Left ventricle myocardium superior (tissue), 1 donor: Measurements from ENCODE around the gene TDP1. TPM values are rescaled to one million over a fixed set of nuclear protein-coding genes. Genes with fewer than 3 reads are reported as not detected.
A peak's percentile ranks its signal among the peaks of the same experiment; 100 is the strongest.

Experiments used
- ATAC-seq: fragments of 200-7000 bp; cut with Tn5 transposase; one replicate; pipeline ENCODE4 v1.9.1; 2020; ENCODE audit warnings: mild to moderate bottlenecking, moderate library complexity
- DNase-seq: peaks from one replicate; pipeline ENCODE4 v3.0.0-alpha.2; 2020
- intact Hi-C: fragments of 100-400 bp; cut with micrococcal nuclease; formaldehyde crosslinking; loops from one replicate; pipeline ENCODE4 v1.11.0; 2022
- total RNA-seq: library from RNA; stranded (reverse); fragmentation: NEBNext Ultra II Directional; extraction: Animal tissue kit (Norgen Biotek cat#: 25700); gene quantifications from one replicate; pipeline ENCODE4 v1.2.1, GENCODE V29; 2021
- donor health status: DM: no; HTN: yes; CAD: no; lungs with severe emphysema.

Gene TDP1
- total RNA-seq, 1 donor from 2014 or later: 4.8 TPM

GRCh38 chr14:89933002-89933401, 22.7 kb upstream of the TDP1 start:
- ATAC-seq (no peak), DNase-seq (no peak)
- intact Hi-C loops: no loop called here

GRCh38 chr14:89936654-89937185, 19.0 kb upstream of the TDP1 start:
- ATAC-seq (no peak), DNase-seq (no peak)
- intact Hi-C loops: no loop called here

- intact Hi-C loops: no loop called here
- no peak for DNase-seq
Observed at GRCh38 chr14:89941830-89942377, 13.8 kb upstream of the TDP1 start.

DNA sequence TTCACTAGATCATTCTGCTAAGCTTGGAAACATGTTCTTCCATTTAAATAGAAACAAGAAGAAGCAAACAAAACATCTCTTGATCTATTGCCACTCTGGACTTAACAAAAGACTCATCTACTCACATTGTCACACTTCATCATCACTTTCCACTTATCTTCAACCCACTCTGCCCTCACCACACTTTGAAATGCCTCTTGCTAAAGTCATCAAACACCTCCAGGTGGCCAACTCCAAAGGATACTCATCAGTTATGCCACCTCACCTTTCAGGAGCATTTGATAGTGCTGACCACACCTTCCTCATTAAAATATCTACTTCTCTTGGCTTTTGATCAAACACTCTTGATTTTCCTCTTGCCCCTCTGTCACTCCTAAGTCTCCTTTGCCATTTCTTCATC, 8.4 kb upstream of the TDP1 start:
- no peak for ATAC-seq
- DNase-seq: no peak
- intact Hi-C loops: no loop called here

More at GRCh38 chr14:89941830-89942377, 13.8 kb upstream of the TDP1 start:
- no peak for ATAC-seq

DNA sequence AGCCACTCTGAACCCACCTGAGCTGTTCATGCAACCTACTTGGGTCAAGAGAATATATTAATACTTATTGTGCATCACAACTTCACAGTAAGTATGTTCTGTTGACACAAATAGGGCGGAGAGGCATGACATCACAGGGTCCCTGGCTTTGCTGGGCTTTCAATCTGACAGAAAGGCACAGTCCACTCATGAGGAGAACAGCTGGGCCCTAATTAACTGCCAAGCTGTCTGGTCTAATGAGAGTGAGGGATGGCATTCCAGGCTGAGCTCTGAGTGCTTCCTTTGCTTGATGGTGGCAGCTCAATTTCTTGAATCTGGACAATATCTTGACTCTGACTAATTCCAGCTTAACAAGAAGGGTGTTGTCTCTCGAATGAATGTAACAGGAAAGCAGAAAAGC, 3.2 kb upstream of the TDP1 start:
- intact Hi-C loops: no loop called here
- ATAC-seq: no peak
- DNase-seq: no peak

DNA sequence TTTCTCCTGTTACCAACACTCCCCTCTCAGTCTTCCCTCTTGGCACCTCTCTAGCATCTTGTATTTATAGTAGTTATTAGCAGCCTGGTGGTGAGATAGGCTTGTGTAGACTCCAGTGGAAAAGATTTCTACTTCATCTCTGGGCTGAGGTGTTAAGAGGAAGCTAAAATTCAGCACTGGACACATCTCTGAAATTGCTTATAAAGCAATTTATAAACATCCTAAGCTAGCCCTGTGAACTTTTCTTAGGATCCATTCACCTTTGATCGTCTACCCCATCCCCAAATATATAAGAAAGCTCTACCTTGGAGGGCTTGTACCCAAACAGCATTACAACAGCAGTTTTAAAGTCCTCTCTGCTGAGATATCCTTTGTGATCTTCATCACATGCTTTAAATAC, 2.1 kb upstream of the TDP1 start:
- ATAC-seq (no peak), DNase-seq (no peak)
- intact Hi-C loops: no loop called here

DNA sequence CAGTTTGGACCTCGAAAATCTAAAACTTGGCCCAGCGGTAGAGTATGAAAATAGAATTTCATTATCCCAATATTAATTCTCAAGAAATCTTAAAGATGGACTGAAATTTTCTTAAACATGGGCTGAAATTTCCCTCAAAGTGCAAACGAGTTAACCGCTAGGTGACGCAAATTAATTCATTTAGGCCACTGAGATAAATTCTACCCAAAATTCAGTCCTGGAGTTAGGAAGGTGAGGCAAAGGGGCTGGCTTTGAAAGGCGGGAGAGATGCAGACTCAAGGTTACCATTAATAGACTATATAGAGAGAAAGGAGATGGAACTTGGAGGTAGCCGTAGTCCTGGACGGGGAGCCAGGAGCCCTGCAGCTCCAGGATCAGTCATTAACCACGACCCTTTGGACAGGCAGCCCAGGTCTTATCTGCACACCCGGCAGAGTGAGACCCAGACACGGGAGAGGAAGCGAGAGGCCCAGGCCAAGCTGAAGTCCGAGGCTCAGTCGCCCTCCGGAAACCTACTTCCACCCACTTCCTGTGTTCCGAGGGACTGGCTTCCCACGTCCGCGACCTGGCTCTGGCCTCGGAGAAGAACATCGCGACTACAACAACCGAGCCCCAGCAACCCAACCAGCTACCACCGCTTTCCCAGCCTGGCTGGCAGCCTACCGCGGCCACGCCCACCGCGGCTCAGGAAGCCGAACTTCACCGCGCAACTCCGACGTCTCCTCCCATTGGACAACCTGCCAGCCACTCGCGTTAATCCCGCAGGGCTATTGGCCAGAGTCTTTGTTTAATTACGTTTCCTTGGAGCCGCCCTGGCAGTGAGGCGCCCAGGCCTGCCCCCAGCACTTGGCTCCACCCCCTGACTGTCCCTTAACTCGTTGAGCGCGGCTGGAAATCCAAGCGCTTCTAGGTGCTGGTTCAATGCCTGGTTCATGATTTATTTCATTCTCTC, 1.4 kb upstream of the TDP1 start, which contains the start of gene EFCAB11:
Gene EFCAB11 (minus strand): TSS at position 661 of the 952 bp plus-strand sequence. CDS start 70 bp downstream, at position 591.
- DNase-seq: peak; percentile 97
- intact Hi-C loops: no loop called here
- peak; percentile 94 for ATAC-seq

DNA sequence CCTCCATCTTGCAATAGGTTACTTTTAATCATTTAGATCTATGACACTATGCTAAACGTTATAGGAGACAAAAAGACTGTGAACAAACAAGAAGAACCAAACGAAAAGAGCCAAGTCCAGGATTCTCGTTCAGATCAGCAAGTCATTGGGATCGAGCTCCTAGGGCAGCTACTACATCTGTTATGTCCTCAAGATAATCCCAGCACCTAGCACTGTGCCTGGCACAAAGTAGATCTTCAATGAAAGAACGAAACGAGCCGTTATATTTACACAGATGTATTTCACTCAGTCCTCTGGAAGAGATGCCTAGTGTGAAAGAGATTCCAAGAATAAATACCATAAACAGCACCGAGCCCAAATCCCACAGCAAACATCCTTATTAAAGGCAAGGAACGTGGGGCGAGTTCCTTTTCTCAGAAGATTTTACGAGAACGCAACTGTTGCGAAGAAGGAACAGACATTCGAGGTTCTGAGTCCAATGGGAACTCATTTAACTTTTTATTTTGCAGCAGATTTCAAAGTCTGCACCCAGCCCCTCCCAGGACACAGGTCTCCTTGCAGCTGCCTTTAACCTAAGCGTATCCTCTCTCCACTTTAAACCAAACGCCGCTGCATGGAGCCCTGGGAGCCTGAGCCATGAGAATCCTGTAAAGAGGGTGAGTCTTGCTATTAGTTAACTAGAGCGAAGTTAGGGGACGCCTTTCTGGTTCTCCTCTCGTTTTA, 544 bp upstream of the TDP1 start:
- intact Hi-C loops: no loop called here
- no peak for DNase-seq
- peak; percentile 50 for ATAC-seq

DNA sequence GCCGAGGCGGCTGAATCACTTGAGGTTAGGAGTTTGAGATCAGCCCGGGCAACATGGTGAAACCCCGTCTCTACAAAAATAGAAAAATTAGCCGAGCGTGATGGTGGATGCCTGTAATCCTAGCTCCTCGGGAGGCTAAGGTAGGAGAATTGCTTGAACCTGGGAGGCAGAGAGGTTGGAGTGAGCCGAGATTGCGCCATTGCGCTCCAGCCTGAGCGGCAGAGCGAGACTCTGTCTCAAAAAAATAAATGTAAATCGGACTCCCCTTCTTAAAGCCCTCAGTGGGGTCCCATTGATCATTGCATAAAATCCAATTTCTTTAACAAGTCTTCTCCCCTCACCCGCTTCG, 908 bp downstream of the TDP1 start:
- intact Hi-C loops: no loop called here
- no peak for DNase-seq
- no peak for ATAC-seq

DNA sequence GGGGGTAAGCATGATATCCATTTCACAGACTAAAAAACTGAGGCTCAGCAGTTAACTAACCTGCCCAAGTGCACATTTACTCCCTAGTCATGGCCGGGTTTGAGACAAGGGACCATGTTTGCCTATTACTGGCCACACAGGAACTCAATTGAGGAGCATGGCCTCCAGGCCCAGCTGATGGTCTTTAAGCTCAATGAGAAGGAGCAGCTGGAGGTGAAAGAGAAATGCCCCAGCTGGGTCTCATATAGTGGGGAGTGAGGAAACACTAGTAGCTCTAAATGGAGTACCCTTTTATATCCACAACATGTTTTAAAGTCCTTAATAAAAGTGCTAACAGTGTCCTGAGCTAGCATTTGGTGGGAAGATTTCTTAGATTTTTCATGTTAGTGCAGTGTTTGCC, 1.6 kb downstream of the TDP1 start:
- no peak for DNase-seq
- no peak for ATAC-seq
- intact Hi-C loops: no loop called here

GRCh38 chr14:89957791-89958190, 2.1 kb downstream of the TDP1 start:
- intact Hi-C loops: no loop called here
- ATAC-seq: no peak
- no peak for DNase-seq

- intact Hi-C loops: no loop called here
- no peak for DNase-seq
- ATAC-seq: no peak
Observed at GRCh38 chr14:89958966-89959365, 3.2 kb downstream of the TDP1 start.

- intact Hi-C loops: no loop called here
- ATAC-seq (no peak), DNase-seq (no peak)
Observed at GRCh38 chr14:89959853-89960445, 4.2 kb downstream of the TDP1 start.

DNA sequence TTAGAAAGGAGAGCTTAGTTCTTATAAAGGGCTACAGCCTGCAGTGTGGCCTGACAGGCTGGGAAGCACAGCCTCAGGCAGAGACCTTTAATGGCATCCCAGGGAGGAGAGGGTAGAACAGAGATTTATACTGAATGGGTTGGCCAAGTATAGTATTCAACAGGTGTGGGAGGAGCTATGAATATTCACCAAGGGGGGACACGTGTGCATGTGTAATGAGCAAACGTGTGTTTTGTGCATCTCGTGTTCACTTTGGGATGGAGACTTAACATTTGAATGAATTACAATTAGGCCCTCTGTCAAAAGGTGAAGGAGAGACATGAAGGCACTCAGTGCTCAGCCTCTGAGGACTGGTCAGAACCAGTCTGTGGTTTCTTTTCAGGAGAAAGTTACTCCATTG, 5.2 kb downstream of the TDP1 start:
- DNase-seq (no peak), ATAC-seq (no peak)
- intact Hi-C loops: no loop called here

GRCh38 chr14:89963288-89963978, 7.7 kb downstream of the TDP1 start:
- no peak for ATAC-seq
- intact Hi-C loops: no loop called here
- DNase-seq: no peak

DNA sequence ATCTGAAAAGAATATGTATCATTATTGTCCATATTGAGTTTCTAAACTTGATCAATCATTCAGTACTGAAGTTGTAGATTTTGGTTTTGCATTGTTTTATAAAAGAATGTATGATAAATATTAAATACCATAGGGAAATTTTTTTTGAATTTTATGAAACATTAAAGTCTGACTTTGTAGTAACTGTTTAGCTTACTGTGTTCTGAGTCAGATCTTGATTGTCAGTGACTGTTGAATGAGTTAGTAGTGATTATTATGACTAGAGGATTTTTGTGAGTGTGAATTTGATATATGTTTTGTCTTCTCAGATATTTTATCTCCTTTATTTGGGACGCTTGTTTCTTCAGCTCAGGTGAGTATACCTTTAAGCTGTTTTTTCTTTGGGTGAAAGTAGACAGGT, 10.1 kb downstream of the TDP1 start:
- ATAC-seq (no peak), DNase-seq (no peak)
- intact Hi-C loops: no loop called here

- DNase-seq (peak; percentile 73), ATAC-seq (peak; percentile 86)
- intact Hi-C loops: loop anchor here (5.0 to 10.0 kb wide), 2 partner anchors 264 to 921 kb away; no protein-coding TSS in a partner anchor
Observed at GRCh38 chr14:89973234-89973823, 17.6 kb downstream of the TDP1 start.

- no peak for ATAC-seq
- intact Hi-C loops: loop anchor here (10.0 kb wide), 1 partner anchor 917 kb away; no protein-coding TSS in a partner anchor
- no peak for DNase-seq
Observed at GRCh38 chr14:89977668-89978067, 21.9 kb downstream of the TDP1 start.
